GM21717 (cell line): ENCODE measurements around the gene SEMA4B.
"Not testable (repeated sequence)": the region's sequence is repeated elsewhere in the genome, so short reads cannot be mapped to it uniquely, and the experiment has no call there.

Experiments
- ATAC-seq: cut with Tn5 transposase; IDR thresholded peaks from one replicate; pipeline ENCODE4 v1.9.1; 2021; ENCODE audit warnings: mild to moderate bottlenecking, moderate library complexity; ENCODE audit not compliant: unreplicated experiment

The SEMA4B gene

GRCh38 chr15:90181776-90182175, 19.4 kb upstream of the SEMA4B start:
- no peak for ATAC-seq

GRCh38 chr15:90184119-90184785, 16.9 kb upstream of the SEMA4B start:
- ATAC-seq, result peak; percentile 64

- ATAC-seq, result peak; percentile 67
Measured at GRCh38 chr15:90184786-90185704, 16.1 kb upstream of the SEMA4B start.

DNA sequence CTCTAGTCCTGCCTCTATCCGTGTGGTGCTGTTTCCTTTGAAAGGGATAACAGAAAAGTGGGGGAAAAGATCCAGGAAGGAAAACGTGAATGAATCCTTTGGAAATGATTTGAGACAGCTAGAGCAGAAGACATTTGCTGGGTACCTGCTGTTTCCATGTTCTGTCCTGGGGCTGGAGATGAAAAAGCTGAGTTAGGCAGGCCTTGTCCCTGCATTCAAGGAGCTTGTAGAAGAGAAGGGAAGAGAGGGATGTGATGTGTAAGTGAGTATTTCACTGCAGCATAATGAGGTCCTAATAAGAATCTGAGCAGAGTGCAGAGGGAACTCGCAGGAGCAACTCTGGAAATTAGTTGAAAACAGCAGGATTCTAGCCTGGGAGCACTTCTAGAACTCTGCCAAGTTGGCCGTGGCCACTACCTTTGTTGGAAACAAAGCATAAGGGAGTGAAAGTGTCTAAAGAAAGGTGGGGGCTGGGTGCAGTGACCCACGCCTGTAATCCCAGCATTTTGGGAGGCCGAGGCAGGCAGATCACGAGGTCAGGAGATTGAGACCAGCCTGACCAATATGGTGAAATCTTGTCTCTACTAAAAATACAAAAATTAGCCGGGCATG, 13.8 kb upstream of the SEMA4B start:
- no peak for ATAC-seq

DNA sequence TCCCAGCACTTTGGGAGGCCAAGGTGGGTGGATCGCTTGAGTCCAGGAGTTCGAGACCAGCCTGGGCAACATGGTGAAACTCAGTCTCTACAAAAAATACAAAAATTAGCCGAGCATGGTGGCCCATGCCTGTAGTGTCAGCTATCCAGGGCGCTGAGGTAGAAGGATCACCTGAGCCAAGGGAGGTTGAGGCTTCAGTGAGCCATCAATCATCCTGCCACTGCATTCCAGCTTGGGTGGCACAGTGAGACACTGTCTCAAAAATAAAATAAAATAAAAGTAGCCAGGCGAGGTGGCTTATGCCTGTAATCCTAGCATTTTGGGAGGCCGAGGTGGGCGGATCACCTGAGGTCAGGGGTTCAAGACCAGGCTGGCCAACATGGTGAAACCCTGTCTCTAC, 13.1 kb upstream of the SEMA4B start:
- ATAC-seq, result not testable (repeated sequence)

- no peak for ATAC-seq
Measured at GRCh38 chr15:90188914-90189748, 12.0 kb upstream of the SEMA4B start.

DNA sequence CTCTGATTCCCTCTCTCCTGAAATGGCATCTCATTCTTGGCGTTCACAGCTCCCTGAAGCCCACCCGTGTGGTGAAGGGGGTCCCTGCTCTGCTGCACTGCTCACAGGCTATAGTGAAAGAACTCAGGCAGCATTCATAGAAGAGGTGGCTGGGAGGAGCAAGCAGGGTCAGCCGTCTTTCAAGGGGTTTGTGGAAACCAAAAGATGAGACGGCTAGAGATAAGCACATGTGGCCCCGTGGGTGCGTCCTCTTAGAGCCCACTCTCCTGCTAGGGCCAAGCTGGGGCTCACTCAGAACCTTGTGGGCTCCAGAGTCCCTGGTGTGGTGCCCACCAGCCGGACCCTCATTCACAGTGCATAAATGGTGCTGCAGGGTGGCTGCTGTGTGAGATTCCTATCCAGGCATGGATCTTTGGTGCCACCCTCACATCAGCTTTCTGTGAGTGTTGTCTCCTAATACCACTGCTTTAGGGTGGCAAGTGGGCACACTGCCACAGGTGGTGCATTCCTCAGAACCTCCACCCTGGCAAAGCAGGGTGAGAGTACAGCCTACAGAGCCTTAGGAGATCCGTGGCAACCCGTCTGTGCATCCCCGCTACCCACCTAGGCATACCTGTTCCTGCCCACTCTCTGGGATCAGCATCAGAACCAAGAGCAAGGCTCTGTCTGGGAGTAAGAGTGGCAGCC, 11.2 kb upstream of the SEMA4B start:
- ATAC-seq, result no peak

DNA sequence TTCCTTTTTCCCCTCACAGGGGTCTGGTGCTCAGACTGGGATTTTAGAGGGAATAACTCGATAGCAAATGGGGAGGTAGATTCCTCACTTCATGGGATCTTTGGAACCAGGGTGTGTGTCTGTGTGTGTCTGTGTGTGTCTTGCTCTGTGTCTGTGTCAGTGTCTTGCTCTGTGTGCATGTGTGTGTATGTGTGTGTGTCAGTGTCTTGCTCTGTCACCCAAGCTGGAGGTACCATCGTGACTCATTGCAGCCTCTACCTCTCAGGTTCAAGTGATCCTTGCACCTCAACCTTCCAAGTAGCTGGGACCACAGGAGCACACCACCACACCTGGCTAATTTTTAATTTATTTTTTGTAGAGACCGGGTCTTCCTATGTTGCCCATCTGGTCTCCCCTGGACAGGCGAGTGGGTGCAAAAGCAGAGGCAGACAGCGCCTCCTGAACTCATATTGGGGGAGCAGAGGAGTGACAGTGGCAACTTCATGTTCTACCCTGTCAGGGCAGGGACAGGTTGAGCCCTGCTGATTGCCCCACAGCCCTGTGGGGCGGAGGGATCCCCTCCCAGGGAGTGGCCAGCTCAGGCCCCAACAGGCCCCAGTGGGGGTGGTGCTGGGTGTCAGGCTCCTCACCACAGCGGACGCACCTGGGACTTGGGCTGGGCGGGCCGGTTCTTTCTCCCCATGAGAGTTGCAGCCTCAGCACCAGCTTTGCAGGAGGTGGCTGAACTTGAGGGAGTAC, 10.4 kb upstream of the SEMA4B start:
- ATAC-seq, result peak; percentile 47

- peak; percentile 11 for ATAC-seq
Measured at GRCh38 chr15:90191344-90191687, 9.8 kb upstream of the SEMA4B start.

DNA sequence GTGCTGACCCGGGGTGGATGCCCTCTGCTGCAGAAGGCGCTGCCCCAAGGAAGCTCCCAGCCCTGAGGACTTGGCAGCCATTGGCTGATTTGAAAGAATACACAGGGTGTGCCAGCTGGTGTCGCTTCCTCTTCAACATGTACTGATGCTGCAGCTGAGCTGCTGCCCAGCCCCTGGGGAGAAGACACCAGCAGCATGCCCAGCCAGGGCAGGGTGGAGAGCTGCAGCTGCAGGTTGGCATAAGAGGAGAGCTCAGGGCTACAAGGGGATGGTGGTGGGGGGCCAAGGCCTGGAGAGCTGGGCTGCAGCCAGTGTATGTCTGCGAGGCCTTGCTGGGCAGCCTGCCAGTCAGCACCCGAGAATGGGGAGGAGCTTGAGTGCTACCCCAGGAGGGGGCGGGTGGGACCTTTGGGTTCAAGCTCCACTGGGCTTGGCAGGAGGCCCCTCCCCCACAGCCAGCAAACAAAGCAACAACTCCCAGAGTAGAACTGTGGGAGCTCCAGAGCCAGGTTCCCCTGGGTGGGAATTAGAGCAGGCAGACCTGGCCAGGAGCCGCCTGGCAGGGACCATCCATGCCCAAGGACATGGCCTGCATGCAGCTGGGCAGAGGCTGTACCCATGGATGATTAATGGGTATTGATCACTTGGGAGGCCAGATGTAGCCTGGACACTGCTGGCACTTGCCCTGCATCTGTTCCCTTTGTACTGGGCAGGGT, 9.2 kb upstream of the SEMA4B start:
- ATAC-seq, result peak; percentile 69

DNA sequence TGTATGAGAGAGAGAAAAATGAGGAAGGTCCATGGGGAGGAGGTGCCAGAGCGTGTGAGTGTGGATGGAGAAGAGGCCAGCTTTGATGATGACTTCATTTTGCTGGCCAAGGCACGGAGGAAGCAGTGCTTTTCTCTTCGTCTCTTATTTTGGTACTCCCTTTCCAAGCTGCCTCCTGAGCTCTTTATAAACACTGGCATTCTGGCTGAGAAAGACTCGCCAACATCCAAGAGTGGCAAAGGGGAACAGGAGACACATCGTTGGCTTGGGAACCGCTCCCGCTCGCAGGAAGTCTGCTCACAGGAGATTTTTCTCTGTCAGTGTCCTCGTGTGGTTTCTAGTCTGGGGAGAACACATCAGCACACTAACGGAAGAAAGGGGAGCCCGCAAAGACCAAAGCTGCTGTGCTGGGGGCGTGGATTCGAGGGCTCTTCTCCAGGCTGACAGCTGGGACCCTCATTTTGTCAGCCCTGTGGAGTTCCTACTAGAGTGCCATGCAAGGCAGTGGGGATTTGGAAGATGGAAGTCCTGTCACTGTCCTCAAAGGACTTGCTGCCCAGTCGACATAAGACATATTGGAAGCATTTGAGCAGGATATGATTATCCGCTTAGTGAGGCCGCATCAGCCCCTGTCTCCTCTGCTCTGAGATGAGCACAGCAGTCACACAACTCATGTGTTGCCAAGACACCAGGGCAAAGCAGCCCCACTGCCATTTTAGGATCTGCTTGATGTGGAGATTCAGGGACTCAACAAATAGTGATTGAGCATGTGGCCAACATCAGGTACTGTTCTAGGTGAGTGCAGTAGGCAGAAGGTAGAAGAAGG, 8.0 kb upstream of the SEMA4B start:
- ATAC-seq, result no peak

GRCh38 chr15:90194655-90195054, 6.5 kb upstream of the SEMA4B start:
- no peak for ATAC-seq

GRCh38 chr15:90200534-90201129, 498 bp upstream of the SEMA4B start:
- ATAC-seq, result no peak

DNA sequence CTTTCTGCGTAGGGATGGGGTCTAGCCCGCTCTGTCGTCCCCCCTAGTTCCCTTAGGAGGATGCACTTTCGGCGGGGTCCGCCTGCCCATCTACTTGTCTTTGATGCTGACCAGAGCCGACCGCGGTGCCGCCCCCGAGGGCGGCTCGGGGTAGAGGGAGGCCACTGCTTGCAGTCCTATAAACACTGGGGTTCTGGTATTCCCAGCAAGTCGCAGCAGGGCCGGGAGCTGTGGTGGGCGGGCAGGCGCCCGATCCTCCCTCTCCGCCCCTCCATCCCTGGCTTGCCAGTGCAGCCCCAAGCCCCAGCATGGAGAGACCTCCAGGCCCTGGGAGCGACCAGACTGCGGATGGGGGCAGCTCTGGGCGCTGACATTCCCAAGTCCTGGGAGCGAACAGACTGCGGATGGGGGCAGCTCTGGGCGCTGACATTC, 830 bp downstream of the SEMA4B start:
- no peak for ATAC-seq

- ATAC-seq, result no peak
Measured at GRCh38 chr15:90202929-90203328, 1.8 kb downstream of the SEMA4B start.

GRCh38 chr15:90203473-90203872, 2.3 kb downstream of the SEMA4B start:
- ATAC-seq, result no peak

- ATAC-seq, result no peak
Measured at GRCh38 chr15:90203922-90204321, 2.8 kb downstream of the SEMA4B start.
